ENCODE results near the gene HBQ1. TPM values are rescaled to one million over a fixed set of nuclear protein-coding genes. Genes with fewer than 3 reads are reported as not detected.

HBQ1 gene
- total RNA-seq, 1 experiment from 2014 or later: 10.4 TPM

DNA sequence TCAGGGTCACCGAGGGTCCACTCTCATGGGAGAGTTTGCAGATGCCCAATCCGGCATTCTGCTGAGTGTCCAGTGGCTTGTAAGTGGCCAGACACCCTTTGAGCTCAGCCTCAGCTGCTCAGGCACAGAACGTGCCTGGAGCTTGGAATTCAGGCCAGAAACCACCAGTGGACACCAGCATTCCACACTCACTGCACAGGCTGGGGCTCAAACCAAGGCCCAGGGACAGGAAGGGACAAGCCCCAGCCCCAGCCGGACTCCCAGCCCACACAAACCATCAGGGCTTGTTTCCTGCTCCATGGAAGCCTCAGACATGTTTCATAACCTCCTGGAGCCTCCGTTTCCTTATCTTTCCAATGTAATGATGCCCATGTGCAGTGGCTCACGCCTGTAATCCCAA is 36.8 kb upstream of the HBQ1 start:
- Histone ChIP-seq H3K27ac (ENCODE audit: low read length) (no peak overlapping the region), H3K4me3 (ENCODE audit: low read depth in 2 of 2, low read length in 2 of 2) (no peak overlapping the region), H3K4me1 (ENCODE audit: control insufficient read depth, insufficient read depth, low read length) (no peaks in the 10 kb centered on the region), H3K36me3 (ENCODE audit: control insufficient read depth, insufficient read depth, low read length) (no peaks in the 10 kb centered on the region), H3K27me3 (ENCODE audit: control insufficient read depth, insufficient read depth, low read length) (no peaks in the 10 kb centered on the region), H3K9me3 (ENCODE audit: control insufficient read depth, insufficient read depth, low read depth, low read length) (no peaks in the 10 kb centered on the region)
- TF ChIP-seq SIN3A (IDR thresholded peaks at IDR 0.05; ENCODE audit: borderline replicate concordance, insufficient read depth, low read depth, low read length): no peak
- TF ChIP-seq TCF7L2 (IDR thresholded peaks at IDR 0.05; ENCODE audit: low read depth, low read length): no peak
- TF ChIP-seq REST (IDR thresholded peaks at IDR 0.05; ENCODE audit: insufficient read depth in 1 of 2, low read depth in 2 of 2, low read length in 1 of 2): no peak
- TF ChIP-seq POLR2AphosphoS5 (IDR thresholded peaks at IDR 0.05; ENCODE audit: low read depth, low read length): no peak
- no peak for TF ChIP-seq CTCF (IDR thresholded peaks at IDR 0.05)
- DNase-seq (ENCODE audit: low read depth, low spot score): no peak
- no TSS peak for BruUV-seq (replicated peaks)
- POLR2A ChIA-PET: no interaction called here
- CTCF ChIA-PET: interaction anchor here (0.6 kb wide), 1 partner anchor 39 kb away, joined by 7 read pairs; no protein-coding TSS in a partner anchor
- intact Hi-C loops (cut with micrococcal nuclease; ENCODE audit: unreplicated experiment) (no loop called here), in situ Hi-C loops (cut with HindIII; ENCODE audit: low pct_unique_long_range_greater_than_20kb, low sequenced_read_pairs) (no loop called here)
- ATAC-seq: no peak

GRCh38 chr16:144797-145252 is 35.4 kb upstream of the HBQ1 start:
- Histone ChIP-seq H3K4me3 (ENCODE audit: low read depth in 2 of 2, low read length in 2 of 2) (no peak overlapping the region), H3K4me1 (ENCODE audit: control insufficient read depth, insufficient read depth, low read length) (no peaks in the 10 kb centered on the region), H3K27me3 (ENCODE audit: control insufficient read depth, insufficient read depth, low read length) (no peaks in the 10 kb centered on the region), H3K27ac (ENCODE audit: low read length) (no peak overlapping the region), H3K9me3 (ENCODE audit: control insufficient read depth, insufficient read depth, low read depth, low read length) (no peaks in the 10 kb centered on the region), H3K36me3 (ENCODE audit: control insufficient read depth, insufficient read depth, low read length) (no peaks in the 10 kb centered on the region)
- ChIA-PET CTCF (no interaction called here), POLR2A (no interaction called here)
- no peak for DNase-seq (ENCODE audit: low read depth, low spot score)
- intact Hi-C loops (cut with micrococcal nuclease; ENCODE audit: unreplicated experiment): no loop called here
- BruUV-seq (replicated peaks): no TSS peak
- TF ChIP-seq SIN3A (IDR thresholded peaks at IDR 0.05; ENCODE audit: borderline replicate concordance, insufficient read depth, low read depth, low read length): no peak
- TF ChIP-seq REST (IDR thresholded peaks at IDR 0.05; ENCODE audit: insufficient read depth in 1 of 2, low read depth in 2 of 2, low read length in 1 of 2): no peak
- ATAC-seq: no peak
- in situ Hi-C loops (cut with HindIII; ENCODE audit: low pct_unique_long_range_greater_than_20kb, low sequenced_read_pairs): no loop called here

Data from Panc1 (cell line).